ENCODE data around the gene CD70.
"Not testable (repeated sequence)": the region's sequence is repeated elsewhere in the genome, so short reads cannot be mapped to it uniquely, and the experiment has no call there.

CD70 gene

DNA sequence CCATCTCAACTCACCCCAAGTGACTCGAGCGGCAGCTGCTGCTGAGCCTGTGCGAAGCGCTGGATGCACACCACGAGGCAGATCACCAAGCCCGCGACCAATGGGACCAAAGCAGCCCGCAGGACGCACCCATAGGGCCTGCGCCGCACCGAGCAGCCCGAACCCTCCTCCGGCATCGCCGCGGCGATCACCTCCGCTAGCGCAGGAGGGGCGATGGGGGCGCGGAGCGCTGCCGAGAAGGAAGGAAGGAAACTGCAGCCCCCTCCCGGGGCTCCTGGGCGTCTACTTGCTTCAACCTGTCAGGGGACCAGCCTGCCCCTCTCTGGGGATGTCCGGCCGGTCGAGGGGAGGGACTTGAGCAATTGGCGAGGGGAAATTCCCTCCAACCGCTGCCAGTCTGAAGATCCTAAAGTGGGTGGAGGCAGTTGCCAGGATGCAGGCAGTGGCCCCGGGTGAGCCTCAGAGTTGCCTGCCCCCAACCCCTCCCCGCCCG, at the start of gene CD70:
Gene CD70, minus strand, starts transcription at position 324 of the 493 bp plus-strand sequence. Its CDS starts 148 bp downstream, at position 176.
- ATAC-seq (peak; percentile 77), DNase-seq (peak; percentile 69)
- Mint-ChIP-seq H3K36me3 (ENCODE audit: low read depth) (peaks cover 1% of the 10 kb centered on the region), H3K27ac (peak within 1 kb of the TSS; percentile 77), H3K4me3 (peak within 1 kb of the TSS; percentile 86), H3K27me3 (peaks cover 60% of the 10 kb centered on the region), H3K9me3 (no peaks in the 10 kb centered on the region), H3K4me1 (peaks cover 80% of the 10 kb centered on the region)

DNA sequence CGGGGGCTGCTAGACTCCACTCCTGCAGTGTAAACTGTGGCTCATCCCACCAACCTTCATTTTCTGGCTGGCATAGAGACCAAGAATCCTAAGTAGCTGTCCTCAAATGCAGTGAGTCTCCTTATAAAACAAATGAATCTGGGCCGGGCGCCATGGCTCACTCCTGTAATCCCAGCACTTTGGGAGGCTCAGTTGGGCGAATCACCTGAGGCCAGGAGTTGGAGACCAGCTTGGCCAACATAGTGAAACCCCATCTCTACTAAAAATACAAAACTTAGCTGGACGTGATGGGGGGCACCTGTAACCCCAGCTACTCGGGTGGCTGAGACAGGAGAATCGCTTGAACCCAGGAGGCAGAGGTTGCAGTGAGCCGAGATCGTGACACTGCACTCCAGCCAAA, 49.4 kb upstream of the CD70 start:
- H3K27ac Mint-ChIP-seq; H3K27me3 Mint-ChIP-seq; H3K9me3 Mint-ChIP-seq; ATAC-seq; H3K36me3 Mint-ChIP-seq (ENCODE audit: low read depth); DNase-seq; H3K4me3 Mint-ChIP-seq: not testable (repeated sequence)
- H3K4me1 Mint-ChIP-seq, result peaks cover 48% of the 10 kb centered on the region

DNA sequence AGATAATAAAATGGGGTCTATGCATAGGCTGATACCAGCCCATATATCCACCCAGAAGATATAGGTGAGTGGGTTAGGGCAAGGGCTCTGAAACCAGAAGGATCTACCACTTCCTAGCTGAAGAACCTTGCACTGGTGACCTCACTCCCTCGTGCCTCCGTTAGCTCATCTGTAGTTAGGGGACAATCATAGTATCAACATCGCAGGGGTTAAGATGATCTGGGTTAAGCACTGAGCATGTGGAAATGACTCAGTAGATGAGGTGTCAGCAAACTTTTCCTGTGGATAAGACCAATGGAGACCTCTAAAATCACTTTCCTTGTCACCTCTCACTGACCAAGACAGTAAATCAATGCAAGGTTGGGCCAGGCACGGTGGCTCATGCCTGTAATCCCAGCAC, 48.5 kb upstream of the CD70 start:
- H3K27ac Mint-ChIP-seq, result peak overlapping the region; percentile 55
- H3K4me1 Mint-ChIP-seq, result peaks cover 47% of the 10 kb centered on the region
- H3K36me3 Mint-ChIP-seq (ENCODE audit: low read depth), result no peaks in the 10 kb centered on the region
- ATAC-seq (peak; percentile 92), DNase-seq (peak; percentile 38)
- no peaks in the 10 kb centered on the region for H3K27me3 Mint-ChIP-seq
- H3K9me3 Mint-ChIP-seq, result peaks cover 2% of the 10 kb centered on the region
- H3K4me3 Mint-ChIP-seq, result no peak overlapping the region

DNA sequence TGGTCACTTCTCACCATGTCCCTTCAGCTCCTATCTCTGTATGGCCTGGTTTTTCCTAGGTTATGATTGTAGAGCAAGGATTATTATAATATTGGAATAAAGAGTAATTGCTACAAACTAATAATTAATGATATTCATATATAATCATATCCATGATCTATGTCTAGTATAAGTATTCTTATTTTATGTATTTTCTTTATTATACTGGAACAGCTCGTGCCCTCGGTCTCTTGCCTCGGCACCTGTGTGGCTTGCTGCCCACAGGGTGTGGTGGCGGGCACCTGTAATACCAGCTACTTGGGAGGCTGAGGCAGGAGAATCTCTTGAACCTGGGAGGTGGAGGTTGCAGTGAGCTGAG, 42.5 kb upstream of the CD70 start:
- H3K9me3 Mint-ChIP-seq; H3K27me3 Mint-ChIP-seq; H3K4me3 Mint-ChIP-seq; DNase-seq; H3K36me3 Mint-ChIP-seq (ENCODE audit: low read depth); ATAC-seq; H3K27ac Mint-ChIP-seq: not testable (repeated sequence)
- H3K4me1 Mint-ChIP-seq, result peaks cover 46% of the 10 kb centered on the region

GRCh38 chr19:6632747-6633455, 42.0 kb upstream of the CD70 start:
- H3K36me3 Mint-ChIP-seq (ENCODE audit: low read depth); H3K27me3 Mint-ChIP-seq; H3K27ac Mint-ChIP-seq; ATAC-seq; H3K9me3 Mint-ChIP-seq; H3K4me3 Mint-ChIP-seq: not testable (repeated sequence)
- DNase-seq, result peak; percentile 72
- peaks cover 41% of the 10 kb centered on the region for H3K4me1 Mint-ChIP-seq

DNA sequence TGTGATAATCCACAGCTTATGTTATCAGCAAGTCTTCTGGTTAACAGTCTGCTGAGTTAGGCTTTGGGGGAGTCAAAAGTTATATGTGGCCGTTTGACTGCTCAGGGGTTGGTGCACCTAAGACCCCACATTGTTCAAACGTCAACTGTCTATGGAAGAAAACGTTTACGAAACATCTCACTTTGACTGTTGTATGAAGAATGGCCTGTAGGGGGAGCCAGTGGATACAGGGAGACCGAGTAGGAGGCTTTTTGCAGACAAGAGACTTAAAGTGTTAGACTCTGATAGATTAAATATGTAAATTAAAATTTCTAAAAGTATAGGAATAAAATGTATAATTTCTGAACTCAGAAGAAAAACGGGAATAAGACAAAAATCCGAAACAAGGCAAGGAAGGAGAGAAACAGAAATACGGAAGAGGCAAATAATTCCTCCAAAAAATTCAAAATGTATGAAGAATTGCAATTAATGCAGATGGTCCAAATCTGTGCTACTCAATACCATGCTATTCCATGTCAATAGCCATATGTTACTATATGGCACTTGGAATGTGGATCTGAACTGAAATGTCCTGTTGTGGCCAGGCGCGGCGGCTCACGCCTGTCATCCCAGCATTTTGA, 41.2 kb upstream of the CD70 start:
- H3K36me3 Mint-ChIP-seq (ENCODE audit: low read depth), result no peaks in the 10 kb centered on the region
- peaks cover 4% of the 10 kb centered on the region for H3K27me3 Mint-ChIP-seq
- peaks cover 12% of the 10 kb centered on the region for H3K9me3 Mint-ChIP-seq
- H3K27ac Mint-ChIP-seq, result no peak overlapping the region
- peak; percentile 86 for DNase-seq
- H3K4me3 Mint-ChIP-seq, result no peak overlapping the region
- peaks cover 41% of the 10 kb centered on the region for H3K4me1 Mint-ChIP-seq
- peak; percentile 59 for ATAC-seq

DNA sequence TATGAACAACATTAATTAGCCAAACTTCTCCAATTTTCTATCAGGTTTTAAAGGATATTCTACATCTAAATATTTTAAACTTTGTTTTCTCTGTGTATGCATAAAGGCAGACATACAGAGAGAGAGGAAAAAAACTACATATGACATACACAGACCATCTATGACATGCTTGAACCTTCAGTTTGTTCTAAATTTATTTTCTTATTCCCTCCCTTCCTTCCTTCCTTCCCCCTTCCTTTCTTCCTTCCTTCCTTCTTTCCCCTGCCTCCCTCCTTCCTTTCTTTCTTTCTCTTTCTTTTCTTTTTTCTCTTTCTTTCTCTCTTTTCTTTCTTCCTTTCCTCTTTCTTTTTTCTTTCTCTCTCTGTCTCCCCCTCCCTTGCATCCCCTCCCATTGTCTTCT, 35.8 kb upstream of the CD70 start:
- H3K4me3 Mint-ChIP-seq, result no peak overlapping the region
- peaks cover 15% of the 10 kb centered on the region for H3K27me3 Mint-ChIP-seq
- H3K9me3 Mint-ChIP-seq, result peaks cover 17% of the 10 kb centered on the region
- H3K4me1 Mint-ChIP-seq, result peaks cover 20% of the 10 kb centered on the region
- DNase-seq (no peak), ATAC-seq (no peak)
- H3K27ac Mint-ChIP-seq, result no peak overlapping the region
- peaks cover 5% of the 10 kb centered on the region for H3K36me3 Mint-ChIP-seq (ENCODE audit: low read depth)

- peaks cover 36% of the 10 kb centered on the region for H3K27me3 Mint-ChIP-seq
- no peak overlapping the region for H3K4me3 Mint-ChIP-seq
- H3K4me1 Mint-ChIP-seq, result peaks cover 33% of the 10 kb centered on the region
- no peak for DNase-seq
- H3K9me3 Mint-ChIP-seq, result peaks cover 28% of the 10 kb centered on the region
- H3K27ac Mint-ChIP-seq, result no peak overlapping the region
- ATAC-seq, result no peak
- H3K36me3 Mint-ChIP-seq (ENCODE audit: low read depth), result peaks cover 11% of the 10 kb centered on the region
These were observed 26.4 kb upstream of the CD70 start for GRCh38 chr19:6617374-6617773.

- peaks cover 44% of the 10 kb centered on the region for H3K4me1 Mint-ChIP-seq
- peaks cover 28% of the 10 kb centered on the region for H3K9me3 Mint-ChIP-seq
- H3K36me3 Mint-ChIP-seq (ENCODE audit: low read depth), result peaks cover 11% of the 10 kb centered on the region
- H3K4me3 Mint-ChIP-seq, result peak overlapping the region; percentile 37
- peak overlapping the region; percentile 85 for H3K27ac Mint-ChIP-seq
- H3K27me3 Mint-ChIP-seq, result peaks cover 37% of the 10 kb centered on the region
- DNase-seq, result no peak
- ATAC-seq, result peak; percentile 88
These were observed 25.1 kb upstream of the CD70 start for GRCh38 chr19:6616011-6616410.

- Mint-ChIP-seq H3K9me3 (peaks cover 16% of the 10 kb centered on the region), H3K4me3 (no peak overlapping the region), H3K36me3 (ENCODE audit: low read depth) (peaks cover 11% of the 10 kb centered on the region), H3K27ac (peak overlapping the region; percentile 44), H3K4me1 (peaks cover 60% of the 10 kb centered on the region), H3K27me3 (peaks cover 38% of the 10 kb centered on the region)
- ATAC-seq, result no peak
- DNase-seq, result no peak
These were observed 22.8 kb upstream of the CD70 start for GRCh38 chr19:6613711-6614110.

DNA sequence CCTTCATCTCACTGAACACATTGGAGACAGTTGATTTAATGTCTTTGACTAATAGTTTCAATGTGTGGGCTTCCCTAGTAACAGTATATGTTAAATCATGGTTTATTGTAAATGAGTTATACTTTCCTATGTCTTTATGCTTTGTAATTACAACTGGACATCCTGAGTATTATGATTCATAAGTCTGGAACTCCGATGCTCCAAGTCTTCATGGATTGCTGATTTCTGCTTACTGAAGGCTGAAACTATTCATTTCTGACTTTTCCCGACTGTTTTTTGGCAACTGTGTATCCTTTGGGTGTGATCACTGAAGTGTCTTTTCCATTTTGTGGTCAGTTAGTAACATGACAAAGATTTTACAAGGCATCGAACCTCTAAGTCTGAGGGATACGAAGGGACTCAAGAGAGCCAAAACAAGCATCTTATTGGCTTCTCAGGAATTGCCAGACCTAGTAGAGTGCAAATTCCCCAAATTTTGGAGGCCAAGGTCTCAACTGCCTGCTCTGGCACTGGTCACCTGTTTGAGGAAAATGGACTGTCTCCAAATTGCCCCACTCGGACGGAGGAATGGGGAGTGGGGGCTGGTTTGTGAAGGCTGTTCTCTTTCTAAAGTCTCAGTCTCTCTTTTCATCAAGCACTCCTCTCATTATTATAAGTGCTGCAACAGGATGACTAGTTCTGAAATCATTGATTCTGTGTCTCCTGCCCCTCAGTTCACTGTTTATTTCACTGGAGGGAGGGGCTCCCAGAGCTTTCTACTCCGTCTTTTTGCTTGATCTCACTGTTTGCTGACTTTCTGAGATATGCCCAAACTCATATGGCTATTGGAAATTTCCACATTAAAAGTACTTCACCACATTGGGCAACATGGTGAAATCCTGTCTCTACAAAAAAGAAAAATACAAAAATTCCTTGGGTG, 20.2 kb upstream of the CD70 start:
- H3K27ac Mint-ChIP-seq, result peak overlapping the region; percentile 63
- ATAC-seq (peak; percentile 70), DNase-seq (no peak)
- no peak overlapping the region for H3K4me3 Mint-ChIP-seq
- H3K9me3 Mint-ChIP-seq, result no peaks in the 10 kb centered on the region
- peaks cover 4% of the 10 kb centered on the region for H3K36me3 Mint-ChIP-seq (ENCODE audit: low read depth)
- peaks cover 52% of the 10 kb centered on the region for H3K4me1 Mint-ChIP-seq
- peaks cover 29% of the 10 kb centered on the region for H3K27me3 Mint-ChIP-seq

DNA sequence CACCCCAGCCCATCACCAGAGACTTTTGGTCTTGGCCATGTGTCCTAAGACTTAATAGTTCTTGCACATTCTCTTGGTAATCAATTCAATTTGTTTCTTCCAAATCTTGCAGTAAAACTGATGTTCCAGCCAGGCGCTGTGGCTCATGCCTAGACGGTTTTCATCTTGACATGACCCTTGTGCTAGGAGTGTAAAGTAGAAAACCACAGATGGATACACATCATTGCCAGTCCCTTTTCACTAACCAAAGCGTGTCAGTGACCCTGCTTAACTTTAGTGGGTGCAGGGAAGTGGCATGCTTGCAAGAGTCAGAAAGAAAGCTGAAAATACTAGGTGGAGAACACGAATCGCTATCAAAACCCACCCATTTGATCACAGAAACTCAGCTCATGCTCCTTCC, 18.0 kb upstream of the CD70 start:
- peaks cover 27% of the 10 kb centered on the region for H3K27me3 Mint-ChIP-seq

DNA sequence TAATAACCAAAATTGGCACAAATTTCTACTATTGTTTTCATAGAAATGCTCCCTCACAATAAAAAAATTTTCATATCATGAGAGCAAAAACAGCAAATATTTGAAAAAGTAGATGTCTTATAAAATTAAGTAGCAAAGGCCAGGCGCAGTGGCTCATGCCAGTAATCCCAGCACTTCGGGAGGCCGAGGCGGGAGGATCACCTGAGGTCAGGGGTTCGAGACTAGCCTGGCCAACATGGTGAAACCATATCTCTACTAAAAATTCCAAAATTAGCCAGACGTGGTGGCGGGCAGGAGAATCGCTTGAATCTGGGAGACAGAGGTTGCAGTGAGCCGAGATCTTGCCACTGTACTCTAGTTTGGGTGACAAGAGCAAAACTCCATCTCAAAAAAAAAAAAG, 17.2 kb upstream of the CD70 start:
- Mint-ChIP-seq H3K27me3 (peaks cover 27% of the 10 kb centered on the region), H3K4me1 (peaks cover 44% of the 10 kb centered on the region)
- DNase-seq; H3K36me3 Mint-ChIP-seq (ENCODE audit: low read depth); H3K4me3 Mint-ChIP-seq; H3K27ac Mint-ChIP-seq; H3K9me3 Mint-ChIP-seq; ATAC-seq: not testable (repeated sequence)

More for the DNA sequence above, 18.0 kb upstream of the CD70 start:
- DNase-seq (no peak), ATAC-seq (no peak)
- Mint-ChIP-seq H3K27ac (no peak overlapping the region), H3K4me1 (peaks cover 43% of the 10 kb centered on the region), H3K36me3 (ENCODE audit: low read depth) (no peaks in the 10 kb centered on the region), H3K4me3 (no peak overlapping the region), H3K9me3 (no peaks in the 10 kb centered on the region)

- not testable (repeated sequence) for H3K9me3 Mint-ChIP-seq; H3K27ac Mint-ChIP-seq; H3K4me3 Mint-ChIP-seq; ATAC-seq; H3K36me3 Mint-ChIP-seq (ENCODE audit: low read depth); DNase-seq
- peaks cover 41% of the 10 kb centered on the region for H3K4me1 Mint-ChIP-seq
- peaks cover 19% of the 10 kb centered on the region for H3K27me3 Mint-ChIP-seq
These were observed 15.5 kb upstream of the CD70 start for GRCh38 chr19:6606276-6607070.
